Measurements from ENCODE around the gene TRAF5. TPM values are rescaled to one million over a fixed set of nuclear protein-coding genes. Genes with fewer than 3 reads are reported as not detected.

Gene TRAF5
- total and polyA plus RNA-seq, 4 donors, result 0.68 to 3.3 (median 1.6) TPM

- peaks cover 0 to 10% (median 4%) of the 10 kb centered on the region in 4 donors for H3K4me1 ChIP-seq (ENCODE audit: control insufficient read depth in 4 of 4, insufficient read depth in 4 of 4, low read length in 3 of 4)
- no peaks in the 10 kb centered on the region for H3K27me3 ChIP-seq (ENCODE audit: control insufficient read depth in 4 of 4, insufficient read depth in 4 of 4, low read length in 3 of 4)
- WGBS, result 2% methylated on average over 49 of the region's 49 CpGs
- H3K9ac ChIP-seq (ENCODE audit: low read depth in 1 of 2, low read length in 2 of 2), result peak overlapping the region; percentile 87 to 90
- peak; percentile 87 for DNase-seq (ENCODE audit: low spot score)
- H3K27ac ChIP-seq (ENCODE audit: low read depth in 1 of 2, low read length in 2 of 2), result peak overlapping the region; percentile 90 to 98
- peak overlapping the region; percentile 52 to 89 (median 77) for H3K4me3 ChIP-seq (ENCODE audit: low read depth in 1 of 3, low read length in 3 of 3)
- H3K9me3 ChIP-seq (ENCODE audit: control insufficient read depth in 4 of 4, low read length in 3 of 4), result no peaks in the 10 kb centered on the region
- no peaks in the 10 kb centered on the region for H3K36me3 ChIP-seq (ENCODE audit: control insufficient read depth in 4 of 4, insufficient read depth in 3 of 4, low read depth in 1 of 4, low read length in 3 of 4)
- TF ChIP-seq FOXA2 (IDR thresholded peaks at IDR 0.05) (no peak), HNF4A (conservative IDR thresholded peaks at IDR 0.05) (no peak), ZBTB33 (IDR thresholded peaks at IDR 0.05) (peak; percentile 34), RAD21 (IDR thresholded peaks at IDR 0.05) (peak in 1 of 2 donors; percentile 13), FOXA1 (IDR thresholded peaks at IDR 0.05) (no peak), RXRA (IDR thresholded peaks at IDR 0.05) (peak in 1 of 2 donors; percentile 11), YY1 (IDR thresholded peaks at IDR 0.05) (peak; percentile 98), TAF1 (conservative IDR thresholded peaks at IDR 0.05) (peak; percentile 86), CTCF (IDR thresholded peaks at IDR 0.05; ENCODE audit: low read depth, low read length, missing input control) (no peak), EGR1 (IDR thresholded peaks at IDR 0.05; ENCODE audit: low read depth in 2 of 2) (no peak), MAX (IDR thresholded peaks at IDR 0.05) (peak; percentile 62), GABPA (IDR thresholded peaks at IDR 0.05 in 1 of 2, conservative IDR thresholded peaks at IDR 0.05 in 1 of 2) (peak; percentile 31 to 83), JUND (IDR thresholded peaks at IDR 0.05) (no peak), REST (IDR thresholded peaks at IDR 0.05) (peak; percentile 87), NR2F2 (IDR thresholded peaks at IDR 0.05) (no peak), ATF3 (IDR thresholded peaks at IDR 0.05) (no peak), HNF4G (IDR thresholded peaks at IDR 0.05) (no peak), SP1 (IDR thresholded peaks at IDR 0.05) (peak; percentile 23)
Observed at GRCh38 chr1:211382714-211383480, 56.3 kb downstream of the TRAF5 start.
